T47D (cell line): ENCODE results near the gene GBX1.

Experiments
- DNase-seq, 2 experiments: peaks; one replicate each; pipeline versions ENCODE4 v3.0.0 to v3.0.0-alpha.2; 2011 to 2012; ENCODE audit warnings: low read depth in 1 of 2, low spot score in 1 of 2
- JUND ChIP-seq: IDR thresholded peaks from 2 replicates; pipeline ENCODE4 v1.6.1; 2012; ENCODE audit warnings: low read depth
- in situ Hi-C: cut with HindIII; loops from 2 replicates; pipeline ENCODE4 v1.10.0; 2016; ENCODE audit warnings: low sequenced_read_pairs, low pct_unique_long_range_greater_than_20kb

GBX1 gene

GRCh38 chr7:151175047-151175792 is 7.7 kb upstream of the GBX1 start:
- no peak for DNase-seq
- in situ Hi-C loops = no loop called here
- no peak for TF ChIP-seq JUND

DNA sequence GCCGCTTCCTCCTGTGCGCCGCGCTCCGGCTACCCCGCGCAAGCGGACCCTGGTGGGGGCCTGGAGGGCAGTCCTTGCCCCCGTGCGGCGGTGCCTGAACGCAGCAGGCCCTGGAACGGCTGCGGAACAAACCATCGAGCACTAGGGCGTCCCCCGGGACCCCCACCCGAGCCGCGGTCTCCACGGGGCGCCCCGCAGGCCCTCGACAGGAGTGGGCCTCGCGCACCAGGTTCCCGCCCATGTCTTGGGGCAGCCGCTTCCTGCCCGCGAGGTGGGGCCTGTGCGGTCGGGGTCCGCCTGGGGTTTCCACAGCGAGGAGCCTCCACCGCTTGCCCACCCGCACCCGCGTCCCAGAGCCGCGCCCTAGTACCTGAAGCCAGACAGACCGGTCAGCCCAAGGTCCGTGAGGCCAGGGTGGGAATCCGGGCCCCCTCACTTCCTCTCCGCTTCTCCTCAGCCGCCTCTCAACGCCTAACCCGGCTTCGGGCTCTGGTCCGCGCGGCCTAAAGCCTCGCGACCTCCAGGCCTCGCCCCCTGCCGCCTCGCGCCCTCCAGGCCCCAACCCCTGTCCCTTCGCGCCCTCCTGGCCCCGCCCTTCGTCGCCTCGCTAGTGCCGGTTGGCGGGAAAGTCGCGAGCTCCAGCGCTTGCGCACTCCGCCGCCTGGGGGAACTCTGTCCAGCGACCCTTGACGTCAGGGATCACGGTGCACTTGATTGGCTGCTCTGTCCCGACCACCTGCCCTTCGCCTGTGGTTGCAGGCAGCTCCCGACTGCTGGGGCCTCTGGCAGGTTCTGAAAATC is 7.0 kb upstream of the GBX1 start:
- in situ Hi-C loops = no loop called here
- no peak for TF ChIP-seq JUND

GRCh38 chr7:151173386-151174245 is 6.1 kb upstream of the GBX1 start:
- in situ Hi-C loops = no loop called here
- no peak for TF ChIP-seq JUND

More for the DNA sequence above, 7.0 kb upstream of the GBX1 start:
- DNase-seq = no peak

GRCh38 chr7:151172273-151173141 is 5.0 kb upstream of the GBX1 start:
- in situ Hi-C loops = no loop called here
- peak; percentile 62 to 64 for DNase-seq
- TF ChIP-seq JUND = no peak

More at GRCh38 chr7:151173386-151174245, 6.1 kb upstream of the GBX1 start:
- DNase-seq = no peak

DNA sequence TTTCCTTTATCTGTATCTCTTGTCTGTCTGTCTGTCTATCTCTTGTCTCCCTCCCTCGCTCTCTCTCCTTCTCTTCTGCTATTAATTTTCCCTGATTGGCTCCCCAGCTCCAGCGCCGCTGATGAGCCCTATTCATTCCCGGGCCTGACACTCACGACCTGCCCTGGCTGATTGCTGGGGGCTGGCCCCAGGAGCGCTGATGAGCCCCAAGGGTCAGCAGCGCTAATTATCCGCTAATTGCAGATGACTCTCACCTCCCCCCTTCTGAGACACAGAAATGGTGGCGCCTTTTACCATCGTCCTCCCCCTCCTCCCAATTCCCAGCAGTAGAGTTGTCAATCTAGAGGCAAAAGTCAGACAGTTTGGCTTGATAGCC is 1.3 kb upstream of the GBX1 start:
- DNase-seq = no peak
- in situ Hi-C loops = no loop called here
- TF ChIP-seq JUND = no peak

DNA sequence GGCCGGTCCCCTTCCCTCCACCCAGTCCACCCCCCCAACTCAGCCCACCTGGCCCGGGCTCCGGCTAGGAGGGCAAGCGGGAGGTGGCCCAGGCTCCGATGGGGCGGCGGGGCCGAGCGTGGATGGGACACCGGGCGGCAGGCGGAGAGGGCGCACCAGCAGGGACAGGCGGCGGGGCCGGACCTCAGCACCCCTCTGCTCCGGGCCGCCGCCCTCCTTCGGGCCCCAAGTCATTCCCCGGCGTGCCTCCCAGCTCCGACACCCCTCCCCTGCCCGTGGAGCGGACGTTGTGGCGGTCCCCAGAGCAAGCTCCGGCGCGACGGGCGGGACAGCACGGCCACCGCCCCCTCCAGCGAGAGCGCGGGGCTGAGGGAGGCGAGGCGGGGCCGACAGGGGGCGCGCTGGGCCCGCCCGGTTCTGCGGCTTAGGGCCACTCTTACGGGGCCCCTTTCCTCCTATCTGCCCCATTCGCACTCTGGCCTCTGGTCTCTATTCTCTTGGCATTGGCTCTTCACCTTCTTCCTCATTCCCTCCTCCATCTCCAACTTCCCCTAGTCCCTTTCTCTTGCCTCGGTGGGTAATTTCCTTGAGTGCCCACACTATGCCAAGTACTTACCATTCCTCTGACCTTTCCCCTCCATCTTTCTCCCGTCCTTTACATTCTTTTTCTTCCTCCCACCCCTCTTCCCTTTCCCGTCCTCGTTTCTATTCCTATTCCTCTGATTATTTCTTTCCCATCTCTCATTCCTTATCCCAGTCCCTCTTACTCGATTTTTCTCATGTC is 701 bp upstream of the GBX1 start:
- TF ChIP-seq JUND = no peak
- in situ Hi-C loops = no loop called here
- DNase-seq = no peak

- in situ Hi-C loops = no loop called here
- TF ChIP-seq JUND = no peak
These were observed 781 bp downstream of the GBX1 start for GRCh38 chr7:151166629-151167196.

GRCh38 chr7:151161757-151162156 is 5.7 kb downstream of the GBX1 start:
- in situ Hi-C loops = no loop called here
- no peak for TF ChIP-seq JUND
- no peak for DNase-seq

More at GRCh38 chr7:151166629-151167196, 781 bp downstream of the GBX1 start:
- no peak for DNase-seq

DNA sequence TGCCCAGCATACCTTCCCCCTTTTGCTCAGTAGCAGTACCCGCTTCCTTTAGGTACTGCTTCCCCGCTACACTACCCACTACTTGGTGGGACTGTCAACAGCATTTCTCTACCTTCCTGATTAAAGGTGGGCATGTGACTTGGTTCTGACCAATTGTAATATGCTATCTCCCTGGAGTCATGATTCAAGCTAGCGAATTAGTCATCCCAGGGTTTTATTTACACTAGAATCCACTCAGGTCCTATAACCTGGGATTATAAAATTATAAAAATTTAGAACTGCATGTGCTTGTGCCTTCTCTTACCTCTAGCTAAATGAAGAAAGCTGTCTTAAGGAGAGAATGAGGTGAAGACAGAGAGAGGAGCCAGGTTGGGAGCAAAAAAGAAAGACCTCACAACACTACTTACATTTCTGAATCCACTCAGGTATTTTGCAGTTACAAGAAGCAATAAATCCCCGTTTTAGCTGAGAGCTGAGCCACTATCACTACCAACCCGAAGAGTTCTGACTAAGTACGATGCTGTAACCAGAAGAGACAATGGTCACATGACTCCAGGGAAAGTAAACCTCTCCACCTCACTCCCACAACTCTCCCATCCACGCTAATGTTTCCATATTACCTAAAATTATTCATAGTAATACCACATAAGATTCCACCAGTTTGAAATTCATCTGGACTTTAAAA is 9.7 kb downstream of the GBX1 start:
- no peak for TF ChIP-seq JUND
- DNase-seq = no peak
- in situ Hi-C loops = no loop called here
